IMR-90 (cell line): Measurements from ENCODE around the gene TPCN1. TPM values are rescaled to one million over a fixed set of nuclear protein-coding genes. Genes with fewer than 3 reads are reported as not detected.

ENCODE experiments used
- ATAC-seq: fragments of 200-7000 bp; cut with Tn5 transposase; 2 replicates; pipeline ENCODE4 v1.9.1; 2020; ENCODE audit warnings: low read depth, mild to moderate bottlenecking, moderate library complexity
- BruUV-seq: library from RNA; stranded (reverse); fragments of 400-500 nt; replicated peaks from 2 replicates; lab custom pipeline; 2021; lab: Mats Ljungman, UMichigan
- CTCF ChIA-PET: fragments of 300-600 bp; formaldehyde crosslinking; extraction: SDS; loops from one replicate; lab custom pipeline; 2021; ENCODE audit warnings: antibody characterized with exemption; lab: Yijun Ruan, JAX
- POLR2A ChIA-PET: fragments of 300-600 bp; sonication (Branson Sonifier 250); formaldehyde crosslinking; loops from one replicate; lab custom pipeline; 2022; ENCODE audit warnings: antibody characterized with exemption; ENCODE audit not compliant: unreplicated experiment; lab: Charles Lee
- DNase-seq: peaks from one replicate; pipeline ENCODE4 v3.0.0; 2013
- H2AFZ ChIP-seq: replicated peaks from 2 replicates; pipeline ENCODE3; 2013; ENCODE audit warnings: low read length, mild to moderate bottlenecking; ENCODE audit not compliant: poor library complexity
- H2AK5ac ChIP-seq: 2 replicates; pipeline ENCODE4 v1.6.1; 2013; ENCODE audit warnings: low read depth, low read length, inconsistent platforms
- H2AK9ac ChIP-seq: replicated peaks from 2 replicates; pipeline ENCODE3; 2013; ENCODE audit warnings: mild to moderate bottlenecking, low read depth, low read length, moderate library complexity; ENCODE audit not compliant: poor library complexity
- H2BK120ac ChIP-seq: 2 replicates; pipeline ENCODE4 v1.6.1; 2013; ENCODE audit warnings: low read depth, low read length, inconsistent platforms
- H2BK15ac ChIP-seq: 3 replicates; pipeline ENCODE4 v1.6.1; 2013; ENCODE audit warnings: low read depth, low read length, inconsistent platforms
- H2BK20ac ChIP-seq: 2 replicates; pipeline ENCODE4 v1.6.1; 2013; ENCODE audit warnings: low read depth, mild to moderate bottlenecking, inconsistent platforms, low read length, moderate library complexity
- H2BK5ac ChIP-seq: 2 replicates; pipeline ENCODE4 v1.6.1; 2013; ENCODE audit warnings: mild to moderate bottlenecking, low read depth, low read length, inconsistent platforms; ENCODE audit not compliant: poor library complexity, severe bottlenecking
- H3K14ac ChIP-seq: replicated peaks from 2 replicates; pipeline ENCODE4 v1.6.1; 2013; ENCODE audit warnings: low read depth, low read length, inconsistent platforms
- H3K18ac ChIP-seq: 2 replicates; pipeline ENCODE4 v1.6.1; 2013; ENCODE audit warnings: low read depth, low read length, control low read depth
- H3K23ac ChIP-seq: 2 replicates; pipeline ENCODE4 v1.6.1; 2013; ENCODE audit warnings: low read depth, low read length, inconsistent platforms
- H3K27ac ChIP-seq: 2 replicates; pipeline ENCODE4 v1.5.1; 2013; ENCODE audit warnings: mild to moderate bottlenecking, control low read depth, low read length; ENCODE audit not compliant: insufficient read depth
- H3K27me3 ChIP-seq: 2 replicates; pipeline ENCODE4 v1.6.1; 2013; ENCODE audit warnings: low read length; ENCODE audit not compliant: control insufficient read depth, insufficient read depth
- H3K36me3 ChIP-seq: 2 replicates; pipeline ENCODE4 v1.6.1; 2013; ENCODE audit warnings: low read length, mixed read lengths; ENCODE audit not compliant: control insufficient read depth, insufficient read depth
- H3K4ac ChIP-seq: 2 replicates; pipeline ENCODE4 v1.6.1; 2013; ENCODE audit warnings: low read depth, low read length, inconsistent platforms
- H3K4me1 ChIP-seq: 2 replicates; pipeline ENCODE4 v1.6.1; 2013; ENCODE audit warnings: low read length, mixed read lengths; ENCODE audit not compliant: control insufficient read depth, insufficient read depth
- H3K4me2 ChIP-seq: 2 replicates; pipeline ENCODE4 v1.6.1; 2013; ENCODE audit warnings: low read depth, mild to moderate bottlenecking, control low read depth, low read length, moderate library complexity
- H3K4me3 ChIP-seq: 2 replicates; pipeline ENCODE4 v1.5.1; 2013; ENCODE audit warnings: low read depth, mild to moderate bottlenecking, control low read depth, low read length, moderate library complexity; ENCODE audit not compliant: insufficient read depth
- H3K56ac ChIP-seq: 2 replicates; pipeline ENCODE4 v1.6.1; 2013; ENCODE audit warnings: low read length, inconsistent platforms; ENCODE audit not compliant: insufficient read depth; ENCODE audit errors: extremely low read depth
- H3K79me1 ChIP-seq, 2 experiments: 2 replicates each; pipeline ENCODE4 v1.6.1; 2013; ENCODE audit warnings: low read length in 2 of 2, inconsistent platforms in 1 of 2, low read depth in 1 of 2
- H3K9ac ChIP-seq: 2 replicates; pipeline ENCODE4 v1.6.1; 2013; ENCODE audit warnings: low read depth, low read length, control low read depth
- H3K9me1 ChIP-seq: 2 replicates; pipeline ENCODE4 v1.6.1; 2013; ENCODE audit warnings: low read length, inconsistent platforms; ENCODE audit not compliant: insufficient read depth
- H3K9me3 ChIP-seq: 2 replicates; pipeline ENCODE4 v1.6.1; 2013; ENCODE audit warnings: low read length; ENCODE audit not compliant: control insufficient read depth, insufficient read depth
- H4K20me1 ChIP-seq: 2 replicates; pipeline ENCODE4 v1.6.1; 2013; ENCODE audit warnings: low read length, inconsistent platforms; ENCODE audit not compliant: insufficient read depth
- H4K5ac ChIP-seq: 2 replicates; pipeline ENCODE4 v1.6.1; 2013; ENCODE audit warnings: mild to moderate bottlenecking, low read depth, low read length, control low read depth
- H4K8ac ChIP-seq, 2 experiments: 2 replicates each; pipeline ENCODE4 v1.6.1; 2013; ENCODE audit warnings: low read depth in 2 of 2, low read length in 2 of 2, control low read depth in 1 of 2, inconsistent platforms in 1 of 2
- H4K91ac ChIP-seq: 2 replicates; pipeline ENCODE4 v1.6.1; 2013; ENCODE audit warnings: low read depth, low read length, inconsistent platforms; ENCODE audit not compliant: insufficient read depth
- CEBPB ChIP-seq: IDR thresholded peaks from 2 replicates; pipeline ENCODE4 v1.6.1; 2012; ENCODE audit warnings: low read depth, low read length, improper control_type of control experiment
- CHD1 ChIP-seq: IDR thresholded peaks from 2 replicates; pipeline ENCODE4 v1.6.1; 2012; ENCODE audit warnings: low read depth, low read length, improper control_type of control experiment
- ELK1 ChIP-seq: fragments of 150-350 bp; IDR thresholded peaks from 2 replicates; pipeline ENCODE4 v1.6.1; 2016; ENCODE audit warnings: low read depth, mild to moderate bottlenecking, low read length, moderate library complexity, borderline replicate concordance
- FOS ChIP-seq: fragments of 150-350 bp; IDR thresholded peaks from 2 replicates; pipeline ENCODE4 v1.6.1; 2016; ENCODE audit warnings: low read depth, low read length
- MAFK ChIP-seq: IDR thresholded peaks from 2 replicates; pipeline ENCODE4 v1.6.1; 2012; ENCODE audit warnings: low read depth, low read length, improper control_type of control experiment
- MXI1 ChIP-seq: IDR thresholded peaks from 2 replicates; pipeline ENCODE4 v1.6.1; 2012; ENCODE audit warnings: low read depth, mild to moderate bottlenecking, low read length, moderate library complexity, borderline replicate concordance
- WGBS, 2 experiments: methylation state at CpG; one replicate each; pipeline versions ENCODE4 v1.1.5 to v1.1.7; 2013; ENCODE audit warnings: missing lambda C conversion rate in 2 of 2; ENCODE audit not compliant: insufficient read length in 1 of 2; ENCODE audit errors: extremely low coverage in 2 of 2; 5-methylcytosine and 5-hydroxymethylcytosine counted together
- dilution Hi-C: fragments of 300-500 bp; cut with HindIII; formaldehyde crosslinking; loops from one replicate; pipeline ENCODE4 v1.14.3; 2018; ENCODE audit warnings: low sequenced_read_pairs; ENCODE audit not compliant: unreplicated experiment
- in situ Hi-C: fragments of 300-500 bp; cut with MboI; formaldehyde crosslinking; loops from 3 replicates; pipeline ENCODE4 v1.14.3; 2019; ENCODE audit warnings: low sequenced_read_pairs, inconsistent platforms, mixed read lengths
- intact Hi-C: fragments of 100-400 bp; cut with micrococcal nuclease; formaldehyde crosslinking; loops from 2 replicates; pipeline ENCODE4 v1.10.0; 2022
- polyA plus RNA-seq, 3 experiments: library from polyadenylated mRNA; depleted of rRNA; stranded (reverse); fragments of >200 nt; gene quantifications; 2 replicates each; pipeline ENCODE4 v1.2.3, GENCODE V29; 2012; ENCODE audit warnings: low replicate concordance in 1 of 3
- total RNA-seq: library from RNA; depleted of rRNA; stranded (reverse); fragments of >200 nt; gene quantifications from 2 replicates; pipeline ENCODE4 v1.2.3, GENCODE V29; 2012

Gene TPCN1
- total and polyA plus RNA-seq, 2 of the 4 experiments (the other 2 are of a cell fraction): 2.0 to 13.2 TPM

- dilution Hi-C loops (no loop called here), in situ Hi-C loops (no loop called here), intact Hi-C loops (no loop called here)
- no peak overlapping the region for H3K27ac ChIP-seq
- ATAC-seq (no peak), DNase-seq (no peak)
- H2BK120ac ChIP-seq: no peak overlapping the region
- no peak overlapping the region for H3K4me2 ChIP-seq
- no peak overlapping the region for H3K14ac ChIP-seq
- H3K9me1 ChIP-seq: peaks cover 17% of the 10 kb centered on the region
- no peak overlapping the region for H2AK9ac ChIP-seq
- H4K91ac ChIP-seq: no peak overlapping the region
- H3K4me1 ChIP-seq: peaks cover 11% of the 10 kb centered on the region
- H2BK20ac ChIP-seq: no peak overlapping the region
- H4K5ac ChIP-seq: no peak overlapping the region
- POLR2A ChIA-PET: no interaction called here
- H3K27me3 ChIP-seq: no peaks in the 10 kb centered on the region
- H3K9me3 ChIP-seq: no peaks in the 10 kb centered on the region
- WGBS, 2 experiments: 73% methylated on average over 5 of the region's 19 CpGs; no CpG with 5 or more reads in 1 of the 2 experiments
- no peak overlapping the region for H3K4me3 ChIP-seq
- no peak overlapping the region for H3K9ac ChIP-seq
- H2AFZ ChIP-seq: no peak overlapping the region
- H2BK15ac ChIP-seq: no peak overlapping the region
- H3K36me3 ChIP-seq: peaks cover 11% of the 10 kb centered on the region; the same call in 1 of the 2 replicates
- no peak overlapping the region for H2BK5ac ChIP-seq
- H4K20me1 ChIP-seq: no peaks in the 10 kb centered on the region; the same call in 1 of the 2 replicates
- no peak overlapping the region for H4K8ac ChIP-seq
- no peak overlapping the region for H3K18ac ChIP-seq
- no peak overlapping the region for H3K4ac ChIP-seq
- CTCF ChIA-PET: interaction anchor here (1.3 kb wide), 1 partner anchor 122 kb away, joined by 3 read pairs; no protein-coding TSS in a partner anchor
- no peak overlapping the region for H3K23ac ChIP-seq
- TF ChIP-seq ELK1 (no peak), CEBPB (no peak), FOS (no peak), MXI1 (no peak), CHD1 (no peak), MAFK (no peak)
- H2AK5ac ChIP-seq: no peak overlapping the region
- H3K79me1 ChIP-seq: no peaks in the 10 kb centered on the region
- H3K56ac ChIP-seq: no peak overlapping the region
- no TSS peak for BruUV-seq
Measured at GRCh38 chr12:113302886-113303640, 81.8 kb downstream of the TPCN1 start.
